ENCODE measurements around the gene DNASE1. TPM values are rescaled to one million over a fixed set of nuclear protein-coding genes. Genes with fewer than 3 reads are reported as not detected.

DNASE1 gene
- total and polyA plus RNA-seq, 9 of the 15 experiments (the other 6 are each of a cell fraction or from before 2014, with no cell fraction given) = 0.53 to 10.1 (median 5.9) TPM

DNA sequence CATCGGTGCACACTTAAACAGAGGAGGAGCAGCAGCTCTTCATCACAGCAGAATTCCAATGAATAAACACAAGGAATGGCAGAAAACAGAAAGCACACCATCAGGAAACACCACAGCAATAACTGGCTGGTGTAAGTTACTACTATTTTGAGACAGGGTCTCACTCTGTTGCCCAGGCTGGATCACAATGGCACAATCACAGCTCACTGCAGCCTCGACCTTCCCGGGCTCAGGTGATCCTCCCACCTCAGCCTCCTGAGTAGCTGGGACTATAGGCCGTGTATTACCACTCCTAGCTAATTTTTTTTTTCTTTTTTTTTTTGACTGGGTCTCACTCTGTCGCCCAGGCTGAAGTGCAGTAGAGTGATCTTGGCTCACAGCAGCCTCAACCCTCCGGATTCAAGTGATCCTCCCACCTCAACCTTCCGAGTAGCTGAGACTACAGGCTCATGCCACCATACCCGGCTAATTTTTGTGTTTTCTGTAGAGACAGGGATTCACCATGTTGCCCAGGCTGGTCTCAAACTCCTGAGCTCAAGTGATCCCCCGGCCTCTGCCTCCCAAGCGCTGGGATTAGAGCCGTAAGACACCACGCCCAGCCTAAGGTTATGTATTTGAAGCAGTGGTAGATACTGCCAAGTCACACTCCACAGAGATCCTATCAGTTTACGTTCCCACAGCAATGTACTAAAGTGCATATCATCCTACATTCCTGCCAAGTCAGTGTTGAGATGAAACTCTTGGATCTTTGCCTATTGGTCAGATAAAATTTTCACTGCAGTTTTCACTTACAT, 42.1 kb downstream of the DNASE1 start (continued):
- TF ChIP-seq BACH1 (tag; IDR thresholded peaks at IDR 0.05) = peak; percentile 91
- TF ChIP-seq TEAD4 (IDR thresholded peaks at IDR 0.05; ENCODE audit: low read length) = peak; percentile 83
- TF ChIP-seq TEAD4 (CRISPR knock-in tag; IDR thresholded peaks at IDR 0.05; ENCODE audit: borderline replicate concordance) = no peak
- no peak for TF ChIP-seq E2F4 (CRISPR knock-in tag; IDR thresholded peaks at IDR 0.05; ENCODE audit: low read depth)
- TF ChIP-seq RBBP5 (IDR thresholded peaks at IDR 0.05; ENCODE audit: borderline replicate concordance, insufficient read depth, low read length, poor library complexity, severe bottlenecking) = no peak
- no peak for TF ChIP-seq MTA2 (IDR thresholded peaks at IDR 0.05; ENCODE audit: low read depth)
- no peak for TF ChIP-seq NCOR1 (IDR thresholded peaks at IDR 0.05)
- no peak for TF ChIP-seq PHB (CRISPR knock-in tag; IDR thresholded peaks at IDR 0.05)
- 0 out of 2 replicates have a peak, but pooled peaks have one; percentile 21 for TF ChIP-seq MBD2 (IDR thresholded peaks at IDR 0.05; ENCODE audit: borderline replicate concordance, low read depth)
- no peak for TF ChIP-seq FUS (optimal IDR thresholded peaks at IDR 0.05; ENCODE audit: low read depth, low read length)
- no peak for TF ChIP-seq TARDBP (IDR thresholded peaks at IDR 0.05)
- TF ChIP-seq, protein P1, sequence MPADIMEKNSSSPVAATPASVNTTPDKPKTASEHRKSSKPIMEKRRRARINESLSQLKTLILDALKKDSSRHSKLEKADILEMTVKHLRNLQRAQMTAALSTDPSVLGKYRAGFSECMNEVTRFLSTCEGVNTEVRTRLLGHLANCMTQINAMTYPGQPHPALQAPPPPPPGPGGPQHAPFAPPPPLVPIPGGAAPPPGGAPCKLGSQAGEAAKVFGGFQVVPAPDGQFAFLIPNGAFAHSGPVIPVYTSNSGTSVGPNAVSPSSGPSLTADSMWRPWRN (IDR thresholded peaks at IDR 0.05; ENCODE audit: low read depth) = peak; percentile 89
- TF ChIP-seq E4F1 (CRISPR knock-in tag; IDR thresholded peaks at IDR 0.05; ENCODE audit: borderline replicate concordance) = no peak
- TF ChIP-seq POLR3G (IDR thresholded peaks at IDR 0.05; ENCODE audit: extremely low read depth, insufficient read length, insufficient replicate concordance) = no peak
- no peak for TF ChIP-seq ZFP1 (CRISPR knock-in tag; IDR thresholded peaks at IDR 0.05)
- no peak for TF ChIP-seq SNAPC5 (CRISPR knock-in tag; IDR thresholded peaks at IDR 0.05)
- no peak for TF ChIP-seq IFI16 (CRISPR knock-in tag; IDR thresholded peaks at IDR 0.05)
- no peak for TF ChIP-seq ZKSCAN1 (IDR thresholded peaks at IDR 0.05; ENCODE audit: low read depth, low read length)
- no peak for TF ChIP-seq ZNF766 (CRISPR knock-in tag; conservative IDR thresholded peaks at IDR 0.05)
- TF ChIP-seq CTBP1 (IDR thresholded peaks at IDR 0.05; ENCODE audit: borderline replicate concordance) = peak; percentile 54; the same call in 1 of the 2 replicates
- no peak for TF ChIP-seq ZNF41 (CRISPR knock-in tag; conservative IDR thresholded peaks at IDR 0.05)
- TF ChIP-seq ZNF589 (CRISPR knock-in tag; IDR thresholded peaks at IDR 0.05; ENCODE audit: low read depth) = no peak
- TF ChIP-seq, protein P2, sequence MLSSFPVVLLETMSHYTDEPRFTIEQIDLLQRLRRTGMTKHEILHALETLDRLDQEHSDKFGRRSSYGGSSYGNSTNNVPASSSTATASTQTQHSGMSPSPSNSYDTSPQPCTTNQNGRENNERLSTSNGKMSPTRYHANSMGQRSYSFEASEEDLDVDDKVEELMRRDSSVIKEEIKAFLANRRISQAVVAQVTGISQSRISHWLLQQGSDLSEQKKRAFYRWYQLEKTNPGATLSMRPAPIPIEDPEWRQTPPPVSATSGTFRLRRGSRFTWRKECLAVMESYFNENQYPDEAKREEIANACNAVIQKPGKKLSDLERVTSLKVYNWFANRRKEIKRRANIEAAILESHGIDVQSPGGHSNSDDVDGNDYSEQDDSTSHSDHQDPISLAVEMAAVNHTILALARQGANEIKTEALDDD (IDR thresholded peaks at IDR 0.05) = peak; percentile 35; the same call in 1 of the 2 replicates
